ENCODE data around the gene GDPD5.

Gene GDPD5

GRCh38 chr11:75516140-75516539 is 9.6 kb downstream of the GDPD5 start:
- DNase-seq (ENCODE audit: low read depth) = no peak

- DNase-seq (ENCODE audit: low read depth) = no peak
These were observed 11.1 kb downstream of the GDPD5 start for GRCh38 chr11:75514596-75514995.

GRCh38 chr11:75513250-75513649 is 12.5 kb downstream of the GDPD5 start:
- no peak for DNase-seq (ENCODE audit: low read depth)

GRCh38 chr11:75510723-75511019 is 15.1 kb downstream of the GDPD5 start:
- no peak for DNase-seq (ENCODE audit: low read depth)

GRCh38 chr11:75510004-75510722 is 15.6 kb downstream of the GDPD5 start:
- DNase-seq (ENCODE audit: low read depth) = no peak

- DNase-seq (ENCODE audit: low read depth) = no peak
These were observed 16.6 kb downstream of the GDPD5 start for GRCh38 chr11:75509020-75509720.

- DNase-seq (ENCODE audit: low read depth) = peak; percentile 63
These were observed 17.6 kb downstream of the GDPD5 start for GRCh38 chr11:75508051-75508561.

GRCh38 chr11:75507571-75507970 is 18.2 kb downstream of the GDPD5 start:
- no peak for DNase-seq (ENCODE audit: low read depth)

- DNase-seq (ENCODE audit: low read depth) = no peak
These were observed 18.9 kb downstream of the GDPD5 start for GRCh38 chr11:75506827-75507226.

GRCh38 chr11:75505916-75506692 is 19.6 kb downstream of the GDPD5 start:
- no peak for DNase-seq (ENCODE audit: low read depth)

- DNase-seq (ENCODE audit: low read depth) = no peak
These were observed 21.2 kb downstream of the GDPD5 start for GRCh38 chr11:75504501-75504900.

- no peak for DNase-seq (ENCODE audit: low read depth)
These were observed 22.1 kb downstream of the GDPD5 start for GRCh38 chr11:75503531-75504099.

- DNase-seq (ENCODE audit: low read depth) = no peak
These were observed 23.6 kb downstream of the GDPD5 start for GRCh38 chr11:75502138-75502537.

GRCh38 chr11:75500742-75501141 is 25.0 kb downstream of the GDPD5 start:
- DNase-seq (ENCODE audit: low read depth) = no peak

- no peak for DNase-seq (ENCODE audit: low read depth)
These were observed 26.1 kb downstream of the GDPD5 start for GRCh38 chr11:75499423-75500190.

GRCh38 chr11:75498556-75499255 is 27.0 kb downstream of the GDPD5 start:
- no peak for DNase-seq (ENCODE audit: low read depth)

GRCh38 chr11:75497788-75498409 is 27.8 kb downstream of the GDPD5 start:
- DNase-seq (ENCODE audit: low read depth) = no peak

GRCh38 chr11:75496305-75496752 is 29.4 kb downstream of the GDPD5 start:
- no peak for DNase-seq (ENCODE audit: low read depth)

- no peak for DNase-seq (ENCODE audit: low read depth)
These were observed 29.9 kb downstream of the GDPD5 start for GRCh38 chr11:75495749-75496304.

- no peak for DNase-seq (ENCODE audit: low read depth)
These were observed 32.1 kb downstream of the GDPD5 start for GRCh38 chr11:75493626-75494025.

Data from T-helper 22 cell (primary cell).